ENCODE measurements around the gene TCF3.

Gene TCF3

GRCh38 chr19:1650650-1651567 is 1.5 kb downstream of the TCF3 start:
- peak overlapping the region; percentile 57 to 61 for H3K4me3 ChIP-seq (ENCODE audit: low read depth in 1 of 2, low read length in 2 of 2)
- peak overlapping the region; percentile 46 to 47 for H3K9ac ChIP-seq (ENCODE audit: low read depth in 1 of 2, low read length in 2 of 2)
- H3K36me3 ChIP-seq (ENCODE audit: control insufficient read depth in 1 of 2, insufficient read depth in 2 of 2, low read length in 2 of 2): peaks cover 0 to 23% of the 10 kb centered on the region in 2 donors
- H3K27ac ChIP-seq (ENCODE audit: low read depth, low read length): no peak overlapping the region
- peaks cover 0 to 3% of the 10 kb centered on the region in 2 donors for H3K4me1 ChIP-seq (ENCODE audit: control insufficient read depth in 1 of 2, insufficient read depth in 2 of 2, low read length in 2 of 2)
- H3K9me3 ChIP-seq (ENCODE audit: control insufficient read depth in 1 of 2, low read length in 2 of 2): no peaks in the 10 kb centered on the region
- no peaks in the 10 kb centered on the region for H3K27me3 ChIP-seq (ENCODE audit: control insufficient read depth in 1 of 2, insufficient read depth in 2 of 2, low read length in 2 of 2)

DNA sequence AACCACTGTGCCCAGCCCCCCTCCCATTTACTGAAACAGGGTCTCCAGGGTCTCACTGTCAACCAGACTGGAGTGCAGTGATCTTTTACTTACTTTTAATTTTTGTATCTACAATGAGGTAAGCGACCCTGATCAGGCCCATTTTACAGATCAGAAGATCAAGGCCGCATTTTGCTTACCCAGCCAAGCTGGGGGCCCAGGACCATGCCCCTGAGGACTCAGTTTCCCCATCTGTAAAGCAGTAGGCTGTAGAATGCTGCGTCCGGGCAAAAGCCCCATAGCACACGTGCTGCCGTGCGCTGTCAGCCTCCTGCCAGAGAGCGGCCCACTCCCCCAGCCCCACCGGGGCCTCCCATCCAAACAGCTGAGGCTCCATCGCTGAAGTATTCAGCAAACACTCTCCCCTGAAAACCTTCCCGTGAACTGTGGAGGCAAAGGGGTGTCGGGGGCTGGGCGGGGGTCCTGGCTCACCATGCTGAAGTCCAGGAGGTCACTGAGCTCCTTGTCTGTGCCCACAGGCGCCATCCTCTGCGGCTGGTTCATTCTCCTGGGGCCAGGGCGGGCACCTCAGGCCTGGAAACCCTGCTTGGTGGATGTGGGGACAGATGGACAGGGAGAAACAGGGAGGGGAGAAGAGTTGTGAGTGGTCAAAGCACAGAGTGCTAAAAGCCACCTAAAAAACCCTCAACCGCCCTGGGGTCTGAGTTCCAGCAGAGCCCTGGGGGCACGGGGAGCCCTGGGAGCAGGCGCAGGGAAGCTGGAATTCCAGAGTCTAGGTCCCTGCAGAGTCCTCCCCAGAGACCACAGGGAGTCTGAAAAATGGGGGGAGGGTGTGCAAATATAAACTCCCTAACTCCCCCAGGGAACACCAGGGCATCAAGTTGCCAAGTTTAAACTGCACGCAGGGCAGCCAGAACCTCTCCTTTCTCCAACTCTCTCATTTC is 2.4 kb downstream of the TCF3 start:
- Histone ChIP-seq H3K4me3 (ENCODE audit: low read depth in 1 of 2, low read length in 2 of 2) (peak overlapping the region in 1 of 2 donors; percentile 57), H3K36me3 (ENCODE audit: control insufficient read depth in 1 of 2, insufficient read depth in 2 of 2, low read length in 2 of 2) (peaks cover 0 to 25% of the 10 kb centered on the region in 2 donors), H3K27ac (ENCODE audit: low read depth, low read length) (no peak overlapping the region), H3K9me3 (ENCODE audit: control insufficient read depth in 1 of 2, low read length in 2 of 2) (no peaks in the 10 kb centered on the region), H3K27me3 (ENCODE audit: control insufficient read depth in 1 of 2, insufficient read depth in 2 of 2, low read length in 2 of 2) (no peaks in the 10 kb centered on the region), H3K4me1 (ENCODE audit: control insufficient read depth in 1 of 2, insufficient read depth in 2 of 2, low read length in 2 of 2) (peaks cover 0 to 3% of the 10 kb centered on the region in 2 donors), H3K9ac (ENCODE audit: low read depth in 1 of 2, low read length in 2 of 2) (peak overlapping the region in 1 of 2 donors; percentile 46)

GRCh38 chr19:1648920-1649541 is 3.4 kb downstream of the TCF3 start:
- peaks cover 0 to 30% of the 10 kb centered on the region in 2 donors for H3K36me3 ChIP-seq (ENCODE audit: control insufficient read depth in 1 of 2, insufficient read depth in 2 of 2, low read length in 2 of 2)

GRCh38 chr19:1648459-1648849 is 4.0 kb downstream of the TCF3 start:
- Histone ChIP-seq H3K9me3 (ENCODE audit: control insufficient read depth in 1 of 2, low read length in 2 of 2) (no peaks in the 10 kb centered on the region), H3K9ac (ENCODE audit: low read depth in 1 of 2, low read length in 2 of 2) (no peak overlapping the region), H3K27me3 (ENCODE audit: control insufficient read depth in 1 of 2, insufficient read depth in 2 of 2, low read length in 2 of 2) (no peaks in the 10 kb centered on the region), H3K4me3 (ENCODE audit: low read depth in 1 of 2, low read length in 2 of 2) (no peak overlapping the region), H3K27ac (ENCODE audit: low read depth, low read length) (peak overlapping the region; percentile 20), H3K36me3 (ENCODE audit: control insufficient read depth in 1 of 2, insufficient read depth in 2 of 2, low read length in 2 of 2) (peaks cover 0 to 30% of the 10 kb centered on the region in 2 donors), H3K4me1 (ENCODE audit: control insufficient read depth in 1 of 2, insufficient read depth in 2 of 2, low read length in 2 of 2) (peaks cover 0 to 3% of the 10 kb centered on the region in 2 donors)

More at GRCh38 chr19:1648920-1649541, 3.4 kb downstream of the TCF3 start:
- no peak overlapping the region for H3K4me3 ChIP-seq (ENCODE audit: low read depth in 1 of 2, low read length in 2 of 2)
- H3K27ac ChIP-seq (ENCODE audit: low read depth, low read length): no peak overlapping the region
- peaks cover 0 to 3% of the 10 kb centered on the region in 2 donors for H3K4me1 ChIP-seq (ENCODE audit: control insufficient read depth in 1 of 2, insufficient read depth in 2 of 2, low read length in 2 of 2)
- no peaks in the 10 kb centered on the region for H3K27me3 ChIP-seq (ENCODE audit: control insufficient read depth in 1 of 2, insufficient read depth in 2 of 2, low read length in 2 of 2)
- no peak overlapping the region for H3K9ac ChIP-seq (ENCODE audit: low read depth in 1 of 2, low read length in 2 of 2)
- H3K9me3 ChIP-seq (ENCODE audit: control insufficient read depth in 1 of 2, low read length in 2 of 2): no peaks in the 10 kb centered on the region

GRCh38 chr19:1647501-1648458 is 4.6 kb downstream of the TCF3 start:
- Histone ChIP-seq H3K4me1 (ENCODE audit: control insufficient read depth in 1 of 2, insufficient read depth in 2 of 2, low read length in 2 of 2) (peaks cover 0 to 3% of the 10 kb centered on the region in 2 donors), H3K9me3 (ENCODE audit: control insufficient read depth in 1 of 2, low read length in 2 of 2) (no peaks in the 10 kb centered on the region), H3K4me3 (ENCODE audit: low read depth in 1 of 2, low read length in 2 of 2) (no peak overlapping the region), H3K27me3 (ENCODE audit: control insufficient read depth in 1 of 2, insufficient read depth in 2 of 2, low read length in 2 of 2) (no peaks in the 10 kb centered on the region), H3K27ac (ENCODE audit: low read depth, low read length) (peak overlapping the region; percentile 20), H3K36me3 (ENCODE audit: control insufficient read depth in 1 of 2, insufficient read depth in 2 of 2, low read length in 2 of 2) (peaks cover 2 to 32% of the 10 kb centered on the region in 2 donors), H3K9ac (ENCODE audit: low read depth in 1 of 2, low read length in 2 of 2) (no peak overlapping the region)

DNA sequence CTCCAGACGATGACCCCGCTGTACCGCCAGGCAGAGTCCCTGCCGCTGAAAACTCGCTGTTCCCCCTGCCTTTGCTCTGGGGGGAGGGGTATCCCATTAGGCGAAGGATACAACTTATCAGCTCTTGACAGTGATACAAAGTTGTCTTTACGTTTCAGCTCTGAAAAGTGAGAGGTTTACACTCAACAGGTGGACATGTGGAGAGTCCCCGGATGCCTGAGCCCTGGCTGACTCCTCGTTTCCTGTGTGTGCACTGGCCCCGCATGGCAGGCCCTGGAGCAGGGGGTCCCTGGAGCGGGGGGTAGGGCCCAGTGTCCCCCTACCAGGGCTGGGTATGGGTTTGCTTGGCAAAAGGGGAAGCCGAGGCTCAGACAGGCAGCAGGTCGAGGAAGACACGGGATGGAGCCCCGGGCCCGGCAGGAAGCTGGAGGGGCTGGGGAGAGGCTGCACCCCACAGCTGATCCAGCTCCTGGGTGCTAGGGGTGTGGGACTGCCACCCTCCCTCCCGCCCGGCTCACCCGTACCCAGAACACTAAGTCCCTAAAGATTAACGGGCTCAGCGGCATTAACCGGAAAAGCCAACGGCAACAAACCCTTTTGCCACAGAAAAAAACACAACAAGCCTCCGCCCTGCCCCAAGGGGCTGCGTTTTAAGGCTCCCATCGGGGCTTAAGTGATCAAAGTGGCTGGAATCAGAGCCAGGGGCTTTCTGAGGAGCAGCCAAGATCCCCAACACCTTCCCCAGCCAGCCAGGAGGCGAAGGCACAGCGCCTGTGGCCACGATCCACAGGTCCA is 5.6 kb downstream of the TCF3 start:
- Histone ChIP-seq H3K4me3 (ENCODE audit: low read depth in 1 of 2, low read length in 2 of 2) (no peak overlapping the region), H3K9me3 (ENCODE audit: control insufficient read depth in 1 of 2, low read length in 2 of 2) (no peaks in the 10 kb centered on the region), H3K9ac (ENCODE audit: low read depth in 1 of 2, low read length in 2 of 2) (no peak overlapping the region), H3K27ac (ENCODE audit: low read depth, low read length) (no peak overlapping the region), H3K36me3 (ENCODE audit: control insufficient read depth in 1 of 2, insufficient read depth in 2 of 2, low read length in 2 of 2) (peaks cover 3 to 41% of the 10 kb centered on the region in 2 donors), H3K4me1 (ENCODE audit: control insufficient read depth in 1 of 2, insufficient read depth in 2 of 2, low read length in 2 of 2) (peaks cover 0 to 3% of the 10 kb centered on the region in 2 donors), H3K27me3 (ENCODE audit: control insufficient read depth in 1 of 2, insufficient read depth in 2 of 2, low read length in 2 of 2) (no peaks in the 10 kb centered on the region)

- H3K9ac ChIP-seq (ENCODE audit: low read depth in 1 of 2, low read length in 2 of 2): no peak overlapping the region
- no peak overlapping the region for H3K27ac ChIP-seq (ENCODE audit: low read depth, low read length)
- H3K36me3 ChIP-seq (ENCODE audit: control insufficient read depth in 1 of 2, insufficient read depth in 2 of 2, low read length in 2 of 2): peaks cover 3 to 42% of the 10 kb centered on the region in 2 donors
Measured at GRCh38 chr19:1646149-1646548, 6.3 kb downstream of the TCF3 start.

GRCh38 chr19:1645299-1645698 is 7.1 kb downstream of the TCF3 start:
- H3K36me3 ChIP-seq (ENCODE audit: control insufficient read depth in 1 of 2, insufficient read depth in 2 of 2, low read length in 2 of 2): peaks cover 3 to 42% of the 10 kb centered on the region in 2 donors
- H3K27me3 ChIP-seq (ENCODE audit: control insufficient read depth in 1 of 2, insufficient read depth in 2 of 2, low read length in 2 of 2): no peaks in the 10 kb centered on the region
- H3K9me3 ChIP-seq (ENCODE audit: control insufficient read depth in 1 of 2, low read length in 2 of 2): no peaks in the 10 kb centered on the region
- H3K4me1 ChIP-seq (ENCODE audit: control insufficient read depth in 1 of 2, insufficient read depth in 2 of 2, low read length in 2 of 2): peaks cover 0 to 2% of the 10 kb centered on the region in 2 donors
- H3K9ac ChIP-seq (ENCODE audit: low read depth in 1 of 2, low read length in 2 of 2): no peak overlapping the region
- H3K4me3 ChIP-seq (ENCODE audit: low read depth in 1 of 2, low read length in 2 of 2): no peak overlapping the region
- H3K27ac ChIP-seq (ENCODE audit: low read depth, low read length): no peak overlapping the region

More at GRCh38 chr19:1646149-1646548, 6.3 kb downstream of the TCF3 start:
- no peak overlapping the region for H3K4me3 ChIP-seq (ENCODE audit: low read depth in 1 of 2, low read length in 2 of 2)
- no peaks in the 10 kb centered on the region for H3K27me3 ChIP-seq (ENCODE audit: control insufficient read depth in 1 of 2, insufficient read depth in 2 of 2, low read length in 2 of 2)
- H3K9me3 ChIP-seq (ENCODE audit: control insufficient read depth in 1 of 2, low read length in 2 of 2): no peaks in the 10 kb centered on the region
- peaks cover 0 to 3% of the 10 kb centered on the region in 2 donors for H3K4me1 ChIP-seq (ENCODE audit: control insufficient read depth in 1 of 2, insufficient read depth in 2 of 2, low read length in 2 of 2)

All from duodenal mucosa (tissue), 2 donors.